Right kidney (tissue), 1 donor: Measurements from ENCODE around the gene GALNT9.
A peak's percentile ranks its signal among the peaks of the same experiment; 100 is the strongest.
"Not testable (repeated sequence)": the region's sequence is repeated elsewhere in the genome, so short reads cannot be mapped to it uniquely, and the experiment has no call there.

ENCODE experiments used
- DNase-seq: peaks from one replicate; pipeline ENCODE4 v3.0.0-alpha.2; 2016

Gene GALNT9

GRCh38 chr12:132155771-132156572 is 173.4 kb downstream of the GALNT9 start:
- DNase-seq, result no peak

- no peak for DNase-seq
Measured at GRCh38 chr12:132154941-132155770, 174.2 kb downstream of the GALNT9 start.

- no peak for DNase-seq
Measured at GRCh38 chr12:132154341-132154761, 175.0 kb downstream of the GALNT9 start.

- DNase-seq, result peak; percentile 78
Measured at GRCh38 chr12:132153501-132154340, 175.7 kb downstream of the GALNT9 start.

GRCh38 chr12:132152953-132153352 is 176.4 kb downstream of the GALNT9 start:
- DNase-seq, result no peak

- no peak for DNase-seq
Measured at GRCh38 chr12:132152411-132152821, 177.0 kb downstream of the GALNT9 start.

- DNase-seq, result no peak
Measured at GRCh38 chr12:132151766-132152410, 177.5 kb downstream of the GALNT9 start.

- no peak for DNase-seq
Measured at GRCh38 chr12:132151145-132151765, 178.1 kb downstream of the GALNT9 start.

GRCh38 chr12:132150780-132151144 is 178.6 kb downstream of the GALNT9 start:
- no peak for DNase-seq

- not testable (repeated sequence) for DNase-seq
Measured at GRCh38 chr12:132149526-132149925, 179.9 kb downstream of the GALNT9 start.

- no peak for DNase-seq
Measured at GRCh38 chr12:132148368-132149045, 180.9 kb downstream of the GALNT9 start.

GRCh38 chr12:132147423-132148367 is 181.7 kb downstream of the GALNT9 start:
- no peak for DNase-seq

GRCh38 chr12:132146772-132147422 is 182.5 kb downstream of the GALNT9 start:
- DNase-seq, result no peak
